ENCODE data around the gene HSPA8. TPM values are rescaled to one million over a fixed set of nuclear protein-coding genes. Genes with fewer than 3 reads are reported as not detected.

The HSPA8 gene
- total and polyA plus RNA-seq, 5 donors, result 275 to 1,250 (median 810) TPM

Other genes starting within 250 kb of the HSPA8 start
- under 1 TPM in 3 of 4 donors, not detected in 1; 0.14 to 0.29 (median 0.25) TPM for gene CRTAM, start 223.6 kb downstream of the HSPA8 start, total RNA-seq
- gene CRTAM, start 223.6 kb downstream of the HSPA8 start, polyA plus RNA-seq, result not detected
- gene JHY, start 179.4 kb downstream of the HSPA8 start, total RNA-seq, result 1 to 10 TPM; 4.8 to 5.6 (median 5.3) TPM
- 3.2 TPM for gene JHY, start 179.4 kb downstream of the HSPA8 start, polyA plus RNA-seq
- not detected for gene BSX, start 80.3 kb downstream of the HSPA8 start, total RNA-seq
- not detected for gene BSX, start 80.3 kb downstream of the HSPA8 start, polyA plus RNA-seq
- 10 to 100 TPM in 3 of 4 donors, 1 to 10 TPM in 1; 5.0 to 34.1 (median 19.3) TPM for gene CLMP, start 133.1 kb upstream of the HSPA8 start, total RNA-seq
- 6.6 TPM for gene CLMP, start 133.1 kb upstream of the HSPA8 start, polyA plus RNA-seq